ENCODE results near the gene OLFM1.
"Not testable (repeated sequence)": the region's sequence is repeated elsewhere in the genome, so short reads cannot be mapped to it uniquely, and the experiment has no call there.

OLFM1 gene

DNA sequence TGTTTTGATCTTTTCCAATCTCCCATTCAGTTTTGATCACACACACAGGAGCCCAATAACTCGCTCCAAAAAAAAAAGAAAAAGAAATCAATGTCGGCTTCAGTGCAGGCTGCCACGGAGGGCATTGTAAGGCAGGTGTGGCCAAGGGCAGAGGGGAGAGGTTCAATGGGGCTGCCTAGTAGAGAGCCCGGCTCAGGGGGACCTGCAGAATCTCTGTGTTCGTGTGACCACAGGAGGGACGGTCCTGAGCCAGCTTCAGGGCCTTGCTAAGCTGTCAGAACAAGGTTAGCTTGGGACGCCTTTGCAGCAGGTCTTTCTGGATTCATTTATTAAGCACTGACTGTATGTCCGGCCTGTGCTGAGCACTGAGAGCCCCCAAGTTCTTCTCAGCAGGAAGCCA lies 22.2 kb downstream of the OLFM1 start:
- no peak for DNase-seq

DNA sequence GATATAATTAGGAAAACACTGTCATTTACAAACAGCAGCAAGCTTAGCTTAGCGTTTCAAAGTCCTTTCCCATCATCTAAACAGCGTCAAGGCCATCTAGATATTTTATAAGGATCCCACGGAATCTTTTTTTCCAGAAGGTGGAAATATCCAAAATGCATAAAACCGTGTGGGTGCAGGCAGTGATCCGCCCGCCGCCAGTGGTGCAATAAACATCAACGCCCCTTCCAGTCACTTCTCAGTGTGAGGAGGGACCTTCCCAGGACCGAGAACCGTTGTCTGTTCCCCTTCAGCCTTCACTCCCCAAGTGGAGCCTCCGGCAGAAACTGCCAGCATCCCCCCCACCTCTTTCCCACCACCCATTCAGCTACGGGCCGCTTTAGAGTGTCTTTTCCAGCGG lies 22.9 kb downstream of the OLFM1 start:
- DNase-seq, result no peak

- not testable (repeated sequence) for DNase-seq
Observed at GRCh38 chr9:135111600-135111999, 24.1 kb downstream of the OLFM1 start.

- no peak for DNase-seq
Observed at GRCh38 chr9:135116371-135116770, 28.9 kb downstream of the OLFM1 start.

DNA sequence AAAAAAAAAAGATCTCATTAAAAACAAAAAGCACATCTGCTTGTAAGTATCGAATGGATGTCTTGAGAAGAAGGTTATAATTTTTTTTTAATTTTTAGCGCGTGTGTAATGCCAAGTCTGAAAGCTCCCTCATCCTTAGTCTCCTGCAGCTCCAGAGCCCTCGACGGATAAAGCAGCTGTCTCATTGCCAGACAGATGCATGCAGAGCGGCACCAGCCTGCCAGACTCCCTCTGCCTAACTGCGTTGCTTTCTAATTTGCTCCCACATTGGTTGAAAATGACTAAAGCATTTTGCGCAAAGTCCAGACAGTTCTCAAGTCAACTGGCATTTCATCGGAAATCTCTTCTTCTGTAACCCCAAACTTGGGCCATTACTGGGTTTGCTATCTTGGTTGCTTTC lies 29.4 kb downstream of the OLFM1 start:
- DNase-seq, result no peak

GRCh38 chr9:135117281-135117680 lies 29.8 kb downstream of the OLFM1 start:
- no peak for DNase-seq

DNA sequence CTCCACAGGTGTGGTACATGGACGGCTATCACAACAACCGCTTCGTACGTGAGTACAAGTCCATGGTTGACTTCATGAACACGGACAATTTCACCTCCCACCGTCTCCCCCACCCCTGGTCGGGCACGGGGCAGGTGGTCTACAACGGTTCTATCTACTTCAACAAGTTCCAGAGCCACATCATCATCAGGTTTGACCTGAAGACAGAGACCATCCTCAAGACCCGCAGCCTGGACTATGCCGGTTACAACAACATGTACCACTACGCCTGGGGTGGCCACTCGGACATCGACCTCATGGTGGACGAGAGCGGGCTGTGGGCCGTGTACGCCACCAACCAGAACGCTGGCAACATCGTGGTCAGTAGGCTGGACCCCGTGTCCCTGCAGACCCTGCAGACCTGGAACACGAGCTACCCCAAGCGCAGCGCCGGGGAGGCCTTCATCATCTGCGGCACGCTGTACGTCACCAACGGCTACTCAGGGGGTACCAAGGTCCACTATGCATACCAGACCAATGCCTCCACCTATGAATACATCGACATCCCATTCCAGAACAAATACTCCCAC lies 32.1 kb downstream of the OLFM1 start:
- no peak for DNase-seq

DNA sequence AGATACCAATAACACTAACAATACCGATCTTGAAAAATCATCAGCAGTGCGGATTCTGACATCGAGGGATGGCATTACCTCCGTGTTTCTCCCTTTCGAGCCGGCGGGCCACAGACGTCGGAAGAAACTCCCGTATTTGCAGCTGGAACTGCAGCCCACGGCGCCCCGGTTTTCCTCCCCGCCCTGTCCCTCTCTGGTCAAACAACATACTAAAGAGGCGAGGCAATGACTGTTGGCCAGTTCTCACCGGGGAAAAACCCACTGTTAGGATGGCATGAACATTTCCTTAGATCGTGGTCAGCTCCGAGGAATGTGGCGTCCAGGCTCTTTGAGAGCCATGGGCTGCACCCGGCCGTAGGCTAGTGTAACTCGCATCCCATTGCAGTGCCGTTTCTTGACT lies 32.8 kb downstream of the OLFM1 start:
- DNase-seq, result no peak

DNA sequence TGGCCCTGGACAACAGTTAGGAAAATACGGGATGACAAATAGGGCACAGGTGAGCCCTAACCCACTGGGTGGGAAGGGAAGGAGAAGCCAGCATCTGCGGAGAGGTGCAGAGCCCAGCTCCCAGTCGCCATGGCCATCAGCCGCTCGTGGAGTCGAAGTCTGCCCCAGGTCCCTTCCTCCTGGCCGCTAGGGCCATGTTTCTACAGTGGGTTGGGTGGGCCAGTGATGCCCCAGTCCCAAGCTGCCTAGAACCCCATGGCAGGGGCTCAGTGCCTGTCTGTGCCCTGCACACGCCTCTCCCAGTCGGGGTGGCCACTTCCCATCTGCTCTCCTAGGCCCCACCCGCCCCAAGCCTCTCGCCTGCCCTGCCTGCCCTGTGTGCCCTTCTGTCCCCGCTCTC lies 34.8 kb downstream of the OLFM1 start:
- no peak for DNase-seq

DNA sequence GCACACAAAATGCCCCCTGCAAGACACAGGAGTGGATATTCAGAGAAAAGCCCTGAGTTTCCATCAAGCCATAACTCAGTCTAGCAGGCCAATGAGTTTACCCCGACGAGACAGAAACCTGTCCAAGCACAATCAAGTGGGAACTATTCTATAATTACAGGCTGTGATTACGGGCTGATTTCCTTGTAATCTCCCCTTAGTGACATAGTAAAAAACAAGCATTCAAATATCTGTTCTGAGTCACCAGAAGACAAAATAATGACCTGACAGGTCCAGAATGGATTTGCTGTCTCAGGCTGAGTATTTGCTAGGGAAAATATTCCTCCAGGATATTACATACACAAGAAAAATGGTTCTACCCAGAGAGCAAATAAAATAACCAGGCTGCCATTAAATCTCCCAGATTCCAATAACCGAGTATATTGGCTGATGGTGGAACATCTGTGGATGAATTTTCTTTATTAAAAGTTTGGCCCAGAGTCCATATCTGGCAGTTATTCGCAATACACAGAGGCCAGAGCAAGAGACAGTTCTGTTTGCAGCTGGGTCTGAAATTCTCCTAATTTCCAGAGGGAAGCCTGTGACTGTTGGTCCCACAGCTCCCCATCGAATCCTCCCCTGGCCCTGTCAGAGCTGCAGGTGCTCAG lies 35.8 kb downstream of the OLFM1 start:
- no peak for DNase-seq

GRCh38 chr9:135123773-135124134 lies 36.3 kb downstream of the OLFM1 start:
- DNase-seq, result no peak

GRCh38 chr9:135126451-135127187 lies 39.2 kb downstream of the OLFM1 start:
- DNase-seq, result no peak

GRCh38 chr9:135127718-135128670 lies 40.5 kb downstream of the OLFM1 start:
- DNase-seq, result no peak

DNA sequence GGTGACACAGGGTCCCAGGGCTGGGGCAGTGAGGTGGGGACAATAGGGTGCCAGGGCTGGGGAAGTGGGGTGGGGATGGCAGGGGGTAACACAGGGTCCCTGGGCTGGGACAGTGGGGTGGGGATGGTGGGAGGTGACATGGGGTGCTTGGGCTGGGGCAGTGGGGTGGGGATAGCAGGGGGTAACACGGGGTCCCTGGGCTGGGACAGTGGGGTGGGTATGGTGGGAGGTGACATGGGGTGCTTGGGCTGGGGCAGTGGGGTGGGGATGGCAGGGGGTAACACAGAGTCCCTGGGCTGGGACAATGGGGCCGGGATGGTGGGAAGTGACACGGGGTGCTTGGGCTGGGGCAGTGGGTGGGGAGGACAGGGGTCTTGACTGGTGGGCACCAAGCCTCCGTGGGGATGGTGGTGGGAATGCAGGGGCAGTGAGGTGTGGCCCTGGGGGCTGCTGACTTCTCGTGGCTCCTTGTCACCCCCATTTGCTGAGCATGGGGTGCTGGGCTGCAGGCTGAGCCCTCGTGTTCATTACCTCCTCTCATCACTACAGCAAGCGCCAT lies 41.7 kb downstream of the OLFM1 start:
- DNase-seq, result no peak

- no peak for DNase-seq
Observed at GRCh38 chr9:135130207-135130976, 42.9 kb downstream of the OLFM1 start.

DNA sequence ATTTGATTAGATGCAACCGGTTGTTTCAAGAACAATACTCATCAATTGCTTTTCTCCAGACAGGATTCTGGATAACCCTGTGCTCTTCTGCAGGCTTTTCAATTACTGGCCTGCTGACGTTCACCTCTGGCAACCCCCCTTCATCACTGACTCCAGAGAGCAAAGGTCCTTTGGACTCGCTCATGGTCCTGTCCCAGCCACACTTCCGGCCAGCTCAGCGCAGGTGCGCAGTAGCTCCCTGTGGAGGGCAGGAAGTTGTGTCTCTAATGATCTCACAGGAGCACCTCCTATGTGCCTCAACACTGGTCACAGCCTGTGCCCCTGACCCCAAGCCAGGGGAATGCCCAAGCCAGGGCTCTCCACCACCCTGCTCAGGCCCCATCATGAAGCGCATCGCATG lies 44.0 kb downstream of the OLFM1 start:
- no peak for DNase-seq

- DNase-seq, result no peak
Observed at GRCh38 chr9:135132008-135132407, 44.5 kb downstream of the OLFM1 start.

GRCh38 chr9:135134268-135135022 lies 47.0 kb downstream of the OLFM1 start:
- DNase-seq, result no peak

GRCh38 chr9:135135171-135135928 lies 47.9 kb downstream of the OLFM1 start:
- no peak for DNase-seq

DNA sequence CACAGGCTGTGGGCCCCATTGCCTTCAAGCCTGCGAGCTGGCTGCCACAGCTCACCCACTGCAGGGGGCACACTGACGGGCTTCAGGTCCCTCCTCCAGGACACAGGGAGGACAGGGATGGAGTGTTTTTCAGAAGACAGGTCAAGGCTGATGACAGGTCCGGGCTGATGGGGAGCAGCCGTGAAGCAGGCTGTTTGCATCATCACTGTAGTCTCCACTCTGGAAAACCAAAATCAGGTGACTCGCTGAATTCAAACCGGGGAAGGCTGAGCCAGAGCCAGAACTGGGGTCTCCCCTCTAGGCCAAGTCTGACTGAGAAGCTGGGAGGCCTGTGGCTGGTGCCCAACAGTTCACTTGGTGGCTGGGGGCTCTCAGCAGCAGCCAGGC lies 48.5 kb downstream of the OLFM1 start:
- DNase-seq, result no peak

DNA sequence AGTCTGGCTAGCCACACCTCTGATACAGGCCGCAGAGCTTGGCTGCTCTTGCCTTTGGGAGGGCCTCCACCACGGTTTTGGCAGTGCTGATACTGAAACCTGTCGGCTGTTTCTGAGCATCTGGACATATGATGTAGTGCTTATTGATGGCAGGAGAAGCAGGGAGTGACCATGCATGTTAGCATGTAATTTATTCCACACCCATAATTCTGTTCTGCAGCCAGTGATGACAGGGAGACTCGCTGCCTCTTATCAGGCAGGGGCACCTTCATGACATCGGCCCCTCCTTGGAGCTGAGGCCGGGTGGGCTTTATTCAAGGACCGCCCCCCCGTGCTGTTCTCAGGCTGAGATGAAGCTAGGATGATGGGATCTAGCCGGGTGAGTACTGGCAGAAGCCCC lies 49.0 kb downstream of the OLFM1 start:
- no peak for DNase-seq

Measured in activated naive CD4-positive, alpha-beta T cell treated with anti-CD3 and anti-CD28 coated beads, Interleukin-2, amount 50 U/mL, for 16 hours (primary cell).